Measurements from ENCODE around the gene RAB11FIP5.
"Not testable (repeated sequence)": the region's sequence is repeated elsewhere in the genome, so short reads cannot be mapped to it uniquely, and the experiment has no call there.

RAB11FIP5 gene

GRCh38 chr2:73134471-73134870, 21.7 kb upstream of the RAB11FIP5 start:
- H3K4me3 ChIP-seq (ENCODE audit: low read length) = no peak overlapping the region
- DNase-seq (ENCODE audit: low read depth) = no peak
- TF ChIP-seq CTCF (IDR thresholded peaks at IDR 0.05; ENCODE audit: insufficient read depth, low read depth, low read length, missing control alignments) = no peak

- TF ChIP-seq CTCF (IDR thresholded peaks at IDR 0.05; ENCODE audit: insufficient read depth, low read depth, low read length, missing control alignments) = no peak
- H3K4me3 ChIP-seq (ENCODE audit: low read length) = no peak overlapping the region
- DNase-seq (ENCODE audit: low read depth) = no peak
These were observed 20.9 kb upstream of the RAB11FIP5 start for GRCh38 chr2:73133566-73134197.

- H3K4me3 ChIP-seq (ENCODE audit: low read length) = no peak overlapping the region
- DNase-seq (ENCODE audit: low read depth) = no peak
- TF ChIP-seq CTCF (IDR thresholded peaks at IDR 0.05; ENCODE audit: insufficient read depth, low read depth, low read length, missing control alignments) = no peak
These were observed 19.1 kb upstream of the RAB11FIP5 start for GRCh38 chr2:73131807-73132206.

GRCh38 chr2:73130790-73131189, 18.0 kb upstream of the RAB11FIP5 start:
- no peak for TF ChIP-seq CTCF (IDR thresholded peaks at IDR 0.05; ENCODE audit: insufficient read depth, low read depth, low read length, missing control alignments)
- no peak for DNase-seq (ENCODE audit: low read depth)
- H3K4me3 ChIP-seq (ENCODE audit: low read length) = no peak overlapping the region

- no peak overlapping the region for H3K4me3 ChIP-seq (ENCODE audit: low read length)
These were observed 16.2 kb upstream of the RAB11FIP5 start for GRCh38 chr2:73128841-73129535.

GRCh38 chr2:73122536-73122935, 9.8 kb upstream of the RAB11FIP5 start:
- no peak for DNase-seq (ENCODE audit: low read depth)
- no peak for TF ChIP-seq CTCF (IDR thresholded peaks at IDR 0.05; ENCODE audit: insufficient read depth, low read depth, low read length, missing control alignments)

More at GRCh38 chr2:73128841-73129535, 16.2 kb upstream of the RAB11FIP5 start:
- DNase-seq (ENCODE audit: low read depth) = no peak
- TF ChIP-seq CTCF (IDR thresholded peaks at IDR 0.05; ENCODE audit: insufficient read depth, low read depth, low read length, missing control alignments) = no peak

GRCh38 chr2:73119611-73120239, 7.0 kb upstream of the RAB11FIP5 start:
- not testable (repeated sequence) for H3K4me3 ChIP-seq (ENCODE audit: low read length); DNase-seq (ENCODE audit: low read depth)

More at GRCh38 chr2:73122536-73122935, 9.8 kb upstream of the RAB11FIP5 start:
- H3K4me3 ChIP-seq (ENCODE audit: low read length) = no peak overlapping the region
